H1 (cell line): Measurements from ENCODE around the gene MGMT. TPM values are rescaled to one million over a fixed set of nuclear protein-coding genes. Genes with fewer than 3 reads are reported as not detected.

Source experiments
- CTCF ChIA-PET: fragments of 300-600 bp; sonication (Branson Sonifier 250); formaldehyde crosslinking; loops from one replicate; lab custom pipeline; 2021; ENCODE audit not compliant: partially characterized antibody; lab: Charles Lee
- POLR2A ChIA-PET: fragments of 300-600 bp; sonication (Branson Sonifier 250); formaldehyde crosslinking; loops from one replicate; lab custom pipeline; 2021; ENCODE audit warnings: inconsistent platforms; ENCODE audit not compliant: partially characterized antibody; lab: Charles Lee
- DNase-seq, 2 experiments: peaks; one replicate each; pipeline versions ENCODE4 v3.0.0 to v3.0.0-alpha.2; 2010 to 2022; ENCODE audit warnings: low spot score in 2 of 2, low read depth in 1 of 2, mixed read lengths in 1 of 2
- FAIRE-seq: peaks from 2 replicates; lab custom pipeline; 2011; peaks lifted over from hg19 to GRCh38; lab: Jason Lieb, UNC
- H2AFZ ChIP-seq: 2 replicates; pipeline ENCODE4 v1.8.1; 2012; ENCODE audit warnings: low read length, inconsistent platforms
- H2AK5ac ChIP-seq: 2 replicates; pipeline ENCODE4 v1.6.1; 2013; ENCODE audit warnings: low read depth, low read length
- H2BK120ac ChIP-seq: replicated peaks from 2 replicates; pipeline ENCODE3; 2013; ENCODE audit warnings: low read depth, low read length, inconsistent platforms
- H2BK12ac ChIP-seq: 2 replicates; pipeline ENCODE4 v1.6.1; 2013; ENCODE audit warnings: low read depth, low read length
- H2BK15ac ChIP-seq: 2 replicates; pipeline ENCODE4 v1.6.1; 2013; ENCODE audit warnings: low read length
- H2BK20ac ChIP-seq: 2 replicates; pipeline ENCODE4 v1.6.1; 2013; ENCODE audit warnings: low read length
- H2BK5ac ChIP-seq: 2 replicates; pipeline ENCODE4 v1.6.1; 2013; ENCODE audit warnings: low read depth, low read length
- H3K14ac ChIP-seq: 2 replicates; pipeline ENCODE4 v1.6.1; 2013; ENCODE audit warnings: inconsistent platforms; ENCODE audit not compliant: insufficient read length
- H3K18ac ChIP-seq: 2 replicates; pipeline ENCODE4 v1.6.1; 2013; ENCODE audit warnings: low read length; ENCODE audit errors: extremely low read depth
- H3K23ac ChIP-seq: 2 replicates; pipeline ENCODE4 v1.6.1; 2013; ENCODE audit warnings: inconsistent platforms; ENCODE audit not compliant: insufficient read length
- H3K23me2 ChIP-seq: 2 replicates; pipeline ENCODE4 v1.6.1; 2013; ENCODE audit warnings: low read depth, low read length
- H3K27ac ChIP-seq: 2 replicates; pipeline ENCODE4 v1.6.1; 2011; ENCODE audit warnings: low read depth, low read length, inconsistent platforms
- H3K27me3 ChIP-seq, 4 experiments: replicated peaks in 1 of 4; 1 replicate in 1 of 4; 2 replicates in 3 of 4; pipeline versions ENCODE4 v1.6.1 to v1.8.1; 2011 to 2013; ENCODE audit warnings: low read length in 3 of 4, mild to moderate bottlenecking in 3 of 4, inconsistent platforms in 2 of 4, mixed read lengths in 2 of 4, moderate library complexity in 1 of 4; ENCODE audit not compliant: control insufficient read depth in 3 of 4, insufficient read depth in 3 of 4; ENCODE audit errors: extremely low read depth in 1 of 4
- H3K36me3 ChIP-seq, 4 experiments: 2 replicates each; pipeline versions ENCODE4 v1.6.1 to v1.8.1; 2011 to 2013; ENCODE audit warnings: mild to moderate bottlenecking in 4 of 4, low read length in 3 of 4, moderate library complexity in 2 of 4, control low read depth in 1 of 4, inconsistent platforms in 1 of 4; ENCODE audit not compliant: insufficient read depth in 4 of 4, control insufficient read depth in 2 of 4
- H3K4ac ChIP-seq: replicated peaks from 2 replicates; pipeline ENCODE3; 2013; ENCODE audit warnings: low read length, low read depth, mixed read lengths, inconsistent platforms; ENCODE audit not compliant: insufficient read length
- H3K4me1 ChIP-seq, 4 experiments: replicated peaks in 1 of 4; 1 replicate in 1 of 4; 2 replicates in 3 of 4; pipeline versions ENCODE4 v1.6.1 to v1.8.1; 2011 to 2013; ENCODE audit warnings: low read length in 3 of 4, inconsistent platforms in 2 of 4, mixed read lengths in 1 of 4; ENCODE audit not compliant: insufficient read depth in 4 of 4, control insufficient read depth in 3 of 4
- H3K4me2 ChIP-seq, 2 experiments: 2 replicates each; pipeline versions ENCODE4 v1.6.1 to v1.8.1; 2011 to 2013; ENCODE audit warnings: low read depth in 2 of 2, low read length in 2 of 2, control low read depth in 1 of 2, inconsistent platforms in 1 of 2, mild to moderate bottlenecking in 1 of 2; ENCODE audit not compliant: insufficient read depth in 1 of 2
- H3K4me3 ChIP-seq, 4 experiments: fragments of 200-600, 300-600 bp in 1 of 4; sonication (generic), shearing (Covaris generic), sonication (Bioruptor Twin) in 1 of 4; 2 replicates each; pipeline versions ENCODE4 v1.5.1 to v1.8.1; 2011 to 2016; ENCODE audit warnings: low read length in 4 of 4, low read depth in 3 of 4, control low read depth in 2 of 4, inconsistent platforms in 2 of 4, mild to moderate bottlenecking in 2 of 4, mixed read lengths in 1 of 4, moderate library complexity in 1 of 4; ENCODE audit not compliant: insufficient read depth in 2 of 4; ENCODE audit errors: extremely low read depth in 1 of 4
- H3K56ac ChIP-seq: replicated peaks from 2 replicates; pipeline ENCODE3; 2013; ENCODE audit warnings: low read depth, mild to moderate bottlenecking, mixed read lengths, low read length, inconsistent platforms; ENCODE audit not compliant: insufficient read length
- H3K79me1 ChIP-seq: 2 replicates; pipeline ENCODE4 v1.6.1; 2013; ENCODE audit warnings: low read depth, low read length, control low read depth
- H3K79me2 ChIP-seq, 2 experiments: 2 replicates each; pipeline versions ENCODE4 v1.6.1 to v1.8.1; 2012 to 2013; ENCODE audit warnings: low read length in 2 of 2, mild to moderate bottlenecking in 2 of 2, inconsistent platforms in 1 of 2; ENCODE audit not compliant: insufficient read depth in 2 of 2, control insufficient read depth in 1 of 2
- H3K9ac ChIP-seq, 4 experiments: replicated peaks in 1 of 4; 1 replicate in 1 of 4; 2 replicates in 3 of 4; pipeline versions ENCODE4 v1.6.1 to v1.8.1; 2011 to 2013; ENCODE audit warnings: low read depth in 3 of 4, low read length in 3 of 4, control low read depth in 2 of 4, mild to moderate bottlenecking in 2 of 4, moderate library complexity in 2 of 4, inconsistent platforms in 1 of 4; ENCODE audit errors: extremely low read depth in 1 of 4
- H3K9me3 ChIP-seq, 2 experiments: 2 replicates each; pipeline versions ENCODE4 v1.6.1 to v1.8.1; 2012 to 2013; ENCODE audit warnings: mild to moderate bottlenecking in 2 of 2, moderate library complexity in 2 of 2, control low read depth in 1 of 2, inconsistent platforms in 1 of 2, low read depth in 1 of 2, low read length in 1 of 2, mixed read lengths in 1 of 2; ENCODE audit not compliant: insufficient read depth in 2 of 2
- H4K20me1 ChIP-seq, 2 experiments: replicated peaks in 1 of 2; 2 replicates each; pipeline versions ENCODE3 to v1.8.1; 2011 to 2013; ENCODE audit warnings: inconsistent platforms in 2 of 2, low read length in 2 of 2, mild to moderate bottlenecking in 1 of 2; ENCODE audit not compliant: insufficient read depth in 2 of 2, control insufficient read depth in 1 of 2
- H4K5ac ChIP-seq: 2 replicates; pipeline ENCODE4 v1.6.1; 2013; ENCODE audit warnings: low read length, low read depth, mixed read lengths, inconsistent platforms; ENCODE audit not compliant: insufficient read length
- H4K8ac ChIP-seq: 2 replicates; pipeline ENCODE4 v1.8.0; 2013; ENCODE audit warnings: mild to moderate bottlenecking, moderate library complexity, low read length, inconsistent platforms; ENCODE audit not compliant: insufficient read depth; ENCODE audit errors: extremely low read depth
- H4K91ac ChIP-seq: replicated peaks from 2 replicates; pipeline ENCODE3; 2013; ENCODE audit warnings: low read length, mixed read lengths, inconsistent platforms; ENCODE audit not compliant: insufficient read length
- BRCA1 ChIP-seq: IDR thresholded peaks from 2 replicates; pipeline ENCODE4 v1.6.1; 2012; ENCODE audit warnings: low read depth, low read length, improper control_type of control experiment
- whole genome bisulfite sequencing, 2 experiments: shearing (Covaris generic) in 1 of 2; methylation state at CpG; one replicate each; pipeline versions ENCODE4 v1.1.6 to v1.1.7; 2013 to 2015; ENCODE audit warnings: low lambda C conversion rate in 2 of 2, mixed read lengths in 2 of 2, inconsistent platforms in 1 of 2, low coverage in 1 of 2, missing lambda C conversion rate in 1 of 2; ENCODE audit not compliant: insufficient replicate concordance in 2 of 2, insufficient coverage in 1 of 2, insufficient read length in 1 of 2; ENCODE audit errors: extremely low coverage in 1 of 2, missing lambda C conversion rate in 1 of 2; 5-methylcytosine and 5-hydroxymethylcytosine counted together
- polyA plus RNA-seq, 7 experiments: library from polyadenylated mRNA; depleted of rRNA in 3 of 7; stranded (reverse) in 5 of 7; unstranded in 2 of 7; fragments of >200 nt in 5 of 7; fragments of 200-250 nt in 2 of 7; gene quantifications; 1 replicate in 5 of 7; 2 replicates in 1 of 7; 4 replicates in 1 of 7; pipeline versions ENCODE4 v1.2.1 to v1.2.3, GENCODE V29; 2011 to 2013; ENCODE audit warnings: missing spikeins in 2 of 7, mixed read lengths in 2 of 7
- total RNA-seq: library from RNA; stranded (reverse); fragmentation: NEBNext Ultra II Directional; extraction: Animal tissue kit (Norgen Biotek cat#: 25700); gene quantifications from 2 replicates; pipeline ENCODE4 v1.2.1, GENCODE V29; 2021
- TF ChIP-seq, protein P1 (sequence below): IDR thresholded peaks from 2 replicates; pipeline ENCODE4 v1.6.1; 2012; ENCODE audit warnings: inconsistent platforms

MGMT gene
- total and polyA plus RNA-seq, 2 of the 8 experiments (the other 6 are each of a cell fraction or from before 2014, with no cell fraction given), result 9.9 to 10.7 TPM

DNA sequence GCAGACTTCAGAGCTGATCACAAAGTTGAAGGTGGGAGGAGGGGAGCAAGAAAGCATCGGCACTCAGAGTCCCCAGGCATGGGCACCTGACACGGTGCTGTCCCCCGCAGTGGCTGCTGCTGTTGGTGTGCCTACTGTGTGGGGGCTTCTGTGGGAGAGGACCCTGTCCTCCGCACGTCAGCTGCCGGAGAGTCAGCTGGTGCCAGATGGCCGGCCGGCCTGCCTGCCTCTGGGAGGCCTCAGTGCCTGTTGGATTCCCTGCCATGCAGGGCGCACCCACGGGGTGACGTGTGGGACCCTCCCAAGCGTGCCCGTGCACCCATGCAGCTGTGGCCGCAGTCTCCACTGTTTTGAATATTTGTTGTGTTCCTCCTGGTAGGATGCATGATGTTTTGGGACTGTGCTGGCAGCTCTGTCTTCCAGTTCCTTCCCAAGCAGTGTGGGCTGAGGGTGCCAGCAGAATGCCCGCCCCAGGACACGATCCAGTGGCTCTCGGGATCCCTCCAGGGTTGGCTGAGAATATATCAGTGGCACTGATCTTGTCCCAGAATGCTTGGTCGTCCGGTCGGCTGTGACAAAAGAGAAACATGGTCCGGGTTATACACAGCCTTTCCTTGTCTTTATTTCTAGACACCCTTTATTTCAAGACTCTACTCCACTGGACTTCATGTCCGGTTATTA, 185.6 kb downstream of the MGMT start:
- Histone ChIP-seq H4K20me1 (no peaks in the 10 kb centered on the region), H3K9ac (no peak overlapping the region)
- no peak for FAIRE-seq
- no peak for TF ChIP-seq BRCA1
- TF ChIP-seq, protein P1, sequence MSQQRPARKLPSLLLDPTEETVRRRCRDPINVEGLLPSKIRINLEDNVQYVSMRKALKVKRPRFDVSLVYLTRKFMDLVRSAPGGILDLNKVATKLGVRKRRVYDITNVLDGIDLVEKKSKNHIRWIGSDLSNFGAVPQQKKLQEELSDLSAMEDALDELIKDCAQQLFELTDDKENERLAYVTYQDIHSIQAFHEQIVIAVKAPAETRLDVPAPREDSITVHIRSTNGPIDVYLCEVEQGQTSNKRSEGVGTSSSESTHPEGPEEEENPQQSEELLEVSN, result no peak

More for the DNA sequence above, 185.6 kb downstream of the MGMT start:
- H4K8ac ChIP-seq, result peak overlapping the region; percentile 12; the same call in 1 of the 2 replicates
- no peak overlapping the region for H3K4me2 ChIP-seq
- no peaks in the 10 kb centered on the region for H3K79me1 ChIP-seq
- no peak overlapping the region for H2BK120ac ChIP-seq
- no peaks in the 10 kb centered on the region for H3K79me2 ChIP-seq
- 0 out of 2 replicates have a peak overlapping the region, but pooled peaks have one; percentile 24 for H2AK5ac ChIP-seq
- H3K56ac ChIP-seq, result no peak overlapping the region
- H3K9me3 ChIP-seq, result no peaks in the 10 kb centered on the region
- H2BK20ac ChIP-seq, result no peak overlapping the region
- WGBS, 2 experiments, result 89% methylated on average over 22 of the region's 22 CpGs; no CpG with 5 or more reads in 1 of the 2 experiments
- no peak for DNase-seq
- H2AFZ ChIP-seq, result no peak overlapping the region
- no peak overlapping the region for H2BK5ac ChIP-seq
- H4K91ac ChIP-seq, result no peak overlapping the region
- no peak overlapping the region for H3K14ac ChIP-seq
- H2BK15ac ChIP-seq, result 0 out of 2 replicates have a peak overlapping the region, but pooled peaks have one; percentile 46
- ChIA-PET POLR2A (no interaction called here), CTCF (no interaction called here)
- no peaks in the 10 kb centered on the region for H3K36me3 ChIP-seq
- H4K5ac ChIP-seq, result no peak overlapping the region
- no peaks in the 10 kb centered on the region for H3K27me3 ChIP-seq
- no peaks in the 10 kb centered on the region for H3K23me2 ChIP-seq
- no peak overlapping the region for H3K18ac ChIP-seq
- no peak overlapping the region for H3K4ac ChIP-seq
- H3K4me3 ChIP-seq, result no peak overlapping the region
- H3K27ac ChIP-seq, result no peak overlapping the region
- H2BK12ac ChIP-seq, result no peak overlapping the region
- peaks cover 0 to 2% (median 0%) of the 10 kb centered on the region in 4 experiments; a peak in 1 of 7 replicates for H3K4me1 ChIP-seq
- no peak overlapping the region for H3K23ac ChIP-seq
